Non-pigmented ciliary epithelial cell (primary cell): ENCODE results near the gene FRMD3.
A peak's percentile ranks its signal among the peaks of the same experiment; 100 is the strongest.

Experiments used
- DNase-seq: peaks from one replicate; pipeline ENCODE4 v3.0.0-alpha.2; 2010; ENCODE audit warnings: low read depth

The FRMD3 gene

DNA sequence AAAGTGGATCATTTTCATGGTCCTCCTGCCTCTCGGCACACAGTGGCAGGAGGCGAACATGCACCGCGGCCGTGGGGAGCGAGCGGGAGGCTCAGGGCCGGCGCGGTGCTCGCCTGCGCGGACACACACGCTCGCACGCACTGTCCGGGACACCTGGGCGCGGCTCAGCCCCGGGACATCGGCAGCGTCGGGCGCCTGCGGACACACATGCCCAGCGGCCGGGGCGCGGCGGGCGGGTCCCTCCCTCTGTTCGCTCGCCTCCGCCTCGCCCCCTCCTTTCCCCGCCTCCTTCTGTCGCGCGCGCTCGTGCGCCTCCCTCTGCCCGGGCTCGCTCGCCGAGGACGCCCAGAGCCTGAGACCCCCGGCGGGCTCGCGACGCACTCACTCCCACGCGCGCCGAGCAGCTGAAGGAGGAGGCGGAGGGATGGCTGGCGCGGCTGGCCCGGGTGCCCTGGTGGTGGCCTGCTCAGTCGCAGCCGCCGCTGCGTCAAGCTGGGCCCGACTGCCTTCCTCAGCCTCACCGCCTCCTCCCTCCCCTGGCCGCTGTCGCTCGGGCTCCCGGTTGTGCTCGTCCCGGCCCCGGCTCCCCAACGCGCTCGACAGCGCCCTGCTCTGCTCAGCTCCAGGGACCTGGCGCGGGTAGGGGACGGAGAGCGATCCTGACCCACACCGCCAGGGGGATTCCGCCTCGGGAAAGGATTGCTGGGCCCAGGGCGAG, at the start of gene FRMD3:
FRMD3 (minus strand) TSS at position 230 of the 718 bp plus-strand sequence; CDS start at position 60, 170 bp downstream.
- peak; percentile 15 for DNase-seq

DNA sequence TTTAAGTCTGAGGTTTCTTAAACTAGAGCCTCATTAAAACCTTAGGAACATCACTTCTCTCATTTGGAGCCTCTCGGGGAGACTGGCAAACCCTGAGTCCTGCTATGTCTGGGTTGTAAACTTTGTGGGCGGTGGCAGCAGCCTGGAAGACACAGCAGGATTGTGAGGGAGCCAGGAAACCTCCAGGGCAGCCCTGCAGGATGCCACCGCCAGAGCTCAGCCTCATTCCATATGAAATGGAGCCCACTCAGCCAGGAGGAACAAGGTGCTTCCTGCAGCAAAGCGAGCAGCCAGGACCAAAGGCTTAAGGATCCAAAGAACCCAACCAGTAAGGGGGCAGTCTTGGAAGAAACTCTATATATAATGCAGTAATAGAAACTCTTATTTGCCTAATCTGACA, 46.8 kb upstream of the FRMD3 start:
- no peak for DNase-seq

DNA sequence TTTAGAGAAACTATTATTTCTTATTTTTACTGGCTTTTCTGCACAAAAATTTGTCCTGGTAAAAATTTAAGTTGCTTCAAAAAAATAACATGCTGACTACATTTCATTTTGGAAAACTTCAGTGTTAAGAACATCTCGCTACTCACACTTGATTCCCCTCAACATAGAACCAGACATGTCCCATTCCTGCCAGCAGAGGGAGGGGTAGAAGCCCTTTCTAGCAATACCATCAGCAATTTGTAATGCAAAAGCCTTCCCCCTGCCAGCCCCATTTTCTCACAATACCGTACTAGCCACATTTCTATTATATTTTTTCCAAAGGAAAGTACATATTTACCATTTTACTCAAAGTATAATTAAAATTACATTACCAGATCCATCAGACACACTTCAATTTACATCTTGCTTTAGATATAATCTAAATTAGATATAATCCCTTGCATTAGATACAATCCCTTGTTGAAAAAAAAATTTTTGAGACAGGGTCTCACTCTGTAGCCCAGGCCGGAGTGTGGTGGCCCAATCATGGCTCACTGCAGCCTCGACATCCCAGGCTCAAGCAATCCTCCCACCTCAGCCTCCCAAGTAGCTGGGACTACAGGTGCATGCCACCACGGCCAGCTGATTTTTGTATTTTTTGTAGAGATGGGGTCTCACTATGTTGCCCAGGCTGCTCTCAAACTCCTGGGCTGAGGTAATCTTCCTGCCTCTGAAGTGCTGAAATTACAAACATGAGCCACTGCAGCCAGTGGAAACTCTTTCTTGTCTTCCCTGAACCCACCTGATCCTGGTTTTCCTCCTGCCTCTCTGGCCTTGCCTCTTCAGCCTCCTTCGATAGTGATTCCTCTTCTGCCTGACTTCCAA, 45.2 kb upstream of the FRMD3 start:
- peak; percentile 40 for DNase-seq

DNA sequence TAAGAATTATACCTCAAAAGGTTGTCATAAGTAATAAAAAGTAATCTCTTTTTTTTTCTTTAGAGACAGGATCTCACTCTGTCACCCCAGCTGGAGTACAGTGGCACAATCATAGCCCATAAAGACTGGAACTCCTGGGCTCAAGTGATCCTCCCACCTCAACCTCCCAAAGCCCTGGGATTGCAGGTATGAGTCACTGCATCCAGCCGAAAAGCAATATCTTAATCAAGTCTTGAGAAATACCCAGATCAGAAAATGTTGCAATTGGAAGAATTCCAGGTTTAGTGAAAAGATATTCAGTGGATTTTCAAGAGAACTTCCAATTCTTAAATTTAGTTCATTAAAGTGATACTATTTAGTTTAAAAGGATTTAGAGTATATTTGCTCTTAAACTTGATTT, 43.8 kb upstream of the FRMD3 start:
- peak; percentile 31 for DNase-seq

DNA sequence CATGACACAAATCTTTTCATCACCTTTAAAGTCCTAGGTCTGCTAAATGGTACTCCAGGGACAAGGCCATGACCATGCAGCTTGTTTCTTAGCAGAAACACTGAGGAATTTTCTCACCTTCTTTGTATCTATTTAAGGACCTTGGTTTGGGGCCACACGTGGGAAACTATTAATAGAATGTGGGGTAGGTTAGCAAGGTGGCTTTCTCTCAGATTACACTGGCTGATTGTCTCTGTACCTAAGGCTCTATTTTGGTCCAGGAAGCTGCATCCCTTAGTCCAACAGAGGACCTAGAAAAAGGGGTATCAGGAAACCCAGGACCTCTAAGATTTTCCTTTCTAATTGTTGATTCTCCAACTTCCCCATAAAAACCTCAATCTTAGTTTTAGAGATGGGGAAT, 36.3 kb upstream of the FRMD3 start:
- no peak for DNase-seq

DNA sequence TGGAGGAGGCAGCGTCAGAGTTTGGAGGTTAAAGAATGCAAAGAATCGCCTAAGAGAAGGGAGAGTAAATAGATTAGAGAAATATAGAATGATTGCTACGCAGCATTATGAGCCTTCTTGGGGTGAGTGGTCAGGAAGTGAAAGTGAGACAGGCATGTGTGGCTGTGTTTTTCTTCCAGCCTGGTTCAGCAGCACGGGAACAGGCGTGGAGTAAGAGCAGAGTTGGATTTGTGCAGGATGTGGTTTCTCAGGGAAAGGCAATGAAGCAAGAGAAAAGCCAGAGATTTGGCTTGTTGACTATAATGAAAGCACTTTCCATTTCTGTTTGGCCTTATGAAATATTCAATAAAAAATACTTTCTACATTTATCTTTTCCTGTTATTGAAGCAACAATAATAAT, 34.3 kb upstream of the FRMD3 start:
- DNase-seq, result peak; percentile 76

DNA sequence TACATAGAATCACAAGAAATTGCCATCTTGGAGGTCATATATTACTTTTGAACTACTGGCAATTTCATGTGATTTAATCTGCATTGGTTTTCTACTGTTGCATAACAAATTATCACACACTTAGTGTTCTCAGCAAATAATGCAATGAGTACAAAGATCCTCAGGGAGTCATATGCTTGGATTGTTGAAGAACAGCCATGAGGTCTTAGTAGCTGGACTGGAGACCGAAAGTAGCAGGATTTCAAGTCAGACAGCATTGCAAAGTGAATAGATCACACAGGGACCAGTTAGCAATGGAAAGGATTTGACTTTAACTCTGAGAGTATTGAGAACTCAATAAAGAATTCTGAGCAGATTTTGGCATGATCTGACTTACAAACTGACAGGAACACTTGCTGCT, 32.2 kb upstream of the FRMD3 start:
- DNase-seq, result no peak

DNA sequence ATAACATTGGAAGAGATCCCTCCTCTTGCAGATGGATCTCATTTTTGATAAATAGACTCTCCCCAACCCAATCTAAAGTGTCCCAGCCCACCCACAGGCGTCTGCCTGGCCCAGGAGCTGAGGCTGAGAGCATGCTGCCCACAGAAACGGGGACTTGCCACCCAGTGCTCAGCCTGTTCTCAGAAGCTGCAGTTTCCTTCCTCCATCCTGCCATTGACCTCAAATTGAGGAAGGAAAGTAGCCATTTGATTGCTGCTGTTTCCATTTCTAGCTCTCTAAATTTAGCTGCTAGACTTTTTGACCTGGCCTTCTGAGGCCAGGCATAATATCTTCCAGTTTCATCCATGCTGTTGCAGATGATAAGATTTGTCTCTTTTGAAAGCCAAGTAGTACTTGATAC, 31.1 kb upstream of the FRMD3 start:
- DNase-seq, result no peak

DNA sequence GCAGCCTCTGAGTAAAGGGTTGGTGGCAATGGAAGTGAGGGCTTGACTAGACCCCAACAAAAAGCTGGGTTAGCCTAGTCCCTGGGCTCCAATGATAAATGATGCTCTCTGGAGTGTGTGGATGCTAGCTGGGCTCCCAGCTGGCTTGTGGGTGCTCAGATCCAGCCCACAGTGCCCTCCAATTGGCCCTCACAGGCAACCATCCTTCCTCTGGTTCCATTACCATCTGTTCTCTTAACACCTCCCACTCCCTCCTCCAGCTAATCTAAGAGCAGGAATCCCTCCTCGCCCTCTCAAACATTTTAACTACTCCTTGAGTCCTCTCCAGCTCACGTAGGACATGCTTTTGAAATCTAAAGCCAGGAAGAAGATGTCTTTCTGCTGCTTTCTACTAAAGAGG, 25.2 kb upstream of the FRMD3 start:
- DNase-seq, result no peak

DNA sequence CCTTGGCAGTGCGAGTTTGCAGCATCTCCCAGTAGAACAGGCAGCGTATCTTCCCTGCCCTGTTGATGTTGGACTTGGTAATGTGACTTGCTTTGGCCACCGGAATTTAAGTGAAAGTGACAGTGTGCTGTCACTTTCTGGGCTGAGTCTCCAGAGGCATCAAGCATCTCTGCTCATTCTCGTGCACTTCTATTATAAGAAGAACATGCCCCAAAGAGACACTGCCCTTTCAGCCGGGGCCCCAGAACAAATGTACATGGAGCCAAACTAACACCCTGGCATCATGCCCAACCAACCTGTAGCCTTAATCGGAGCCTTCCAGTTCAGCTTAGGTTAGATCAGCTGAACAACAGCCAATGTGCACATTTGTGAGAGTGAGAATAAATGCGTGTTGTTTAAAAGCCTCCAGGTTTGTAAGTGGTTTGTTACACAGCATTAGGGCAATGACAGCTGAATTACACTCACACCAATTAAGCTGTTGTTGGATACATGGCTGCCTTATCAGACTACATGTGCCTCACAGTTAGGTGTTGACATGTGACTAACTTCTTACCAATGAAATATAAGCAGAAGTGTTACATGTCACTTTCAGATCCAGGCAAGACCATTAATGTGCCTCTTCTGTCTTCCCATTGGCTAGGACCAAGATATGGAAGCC, 22.1 kb upstream of the FRMD3 start:
- no peak for DNase-seq

DNA sequence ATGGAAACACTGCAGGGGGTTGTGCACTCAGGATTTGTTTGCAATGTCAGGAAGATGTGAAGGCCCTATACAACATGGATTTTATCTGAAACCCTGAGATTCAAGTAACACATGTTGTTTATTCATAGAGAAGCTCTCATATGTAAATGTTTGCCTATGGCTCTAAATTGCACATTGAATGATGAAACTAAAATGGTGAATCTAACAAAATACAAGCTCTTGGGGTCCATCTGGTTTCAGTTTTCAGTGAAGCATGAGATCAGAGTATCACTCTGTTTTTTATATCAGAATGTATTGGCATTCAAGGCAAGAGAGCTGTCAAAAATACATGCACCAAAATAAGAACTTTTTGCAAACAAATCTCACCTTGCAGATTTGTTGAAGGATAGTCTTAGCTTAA, 19.6 kb upstream of the FRMD3 start:
- DNase-seq, result no peak

DNA sequence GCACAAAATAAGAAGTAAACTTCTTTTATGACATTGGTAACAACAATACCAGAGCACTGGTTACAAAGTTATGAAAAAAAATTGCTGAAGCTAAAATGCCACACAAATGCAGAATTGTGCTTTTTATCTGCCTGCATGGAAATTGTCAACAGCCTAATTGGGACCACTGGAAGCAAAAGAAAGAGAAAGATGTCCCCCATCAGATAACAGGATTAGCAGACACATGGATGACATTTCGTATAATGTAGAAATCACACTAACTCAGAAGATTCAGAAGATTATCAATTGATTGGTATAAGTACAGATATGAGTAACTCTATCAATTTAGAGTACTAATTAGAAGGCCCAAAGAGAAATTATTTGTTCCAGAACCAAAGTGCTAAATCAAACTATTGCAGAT, 19.1 kb upstream of the FRMD3 start:
- no peak for DNase-seq

DNA sequence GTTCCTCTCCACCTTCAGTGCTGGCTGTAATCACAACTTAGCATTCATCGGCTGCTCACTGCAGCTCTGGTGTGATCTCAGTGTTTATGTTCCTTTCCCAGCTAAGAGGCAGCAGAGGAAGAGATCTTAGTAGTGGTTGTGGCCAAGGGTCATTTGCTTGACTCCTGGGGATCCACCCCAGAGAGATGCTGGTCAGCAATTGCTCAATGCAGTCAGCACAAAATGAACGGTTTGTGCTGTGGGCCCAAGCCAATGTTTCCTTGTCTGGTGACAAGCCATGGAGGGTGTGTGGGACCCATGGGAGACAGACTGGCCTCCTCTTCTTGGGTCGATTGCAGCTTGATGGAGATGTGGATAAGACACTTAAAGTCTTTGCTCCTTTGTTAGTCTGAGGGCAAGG, 16.1 kb upstream of the FRMD3 start:
- no peak for DNase-seq

DNA sequence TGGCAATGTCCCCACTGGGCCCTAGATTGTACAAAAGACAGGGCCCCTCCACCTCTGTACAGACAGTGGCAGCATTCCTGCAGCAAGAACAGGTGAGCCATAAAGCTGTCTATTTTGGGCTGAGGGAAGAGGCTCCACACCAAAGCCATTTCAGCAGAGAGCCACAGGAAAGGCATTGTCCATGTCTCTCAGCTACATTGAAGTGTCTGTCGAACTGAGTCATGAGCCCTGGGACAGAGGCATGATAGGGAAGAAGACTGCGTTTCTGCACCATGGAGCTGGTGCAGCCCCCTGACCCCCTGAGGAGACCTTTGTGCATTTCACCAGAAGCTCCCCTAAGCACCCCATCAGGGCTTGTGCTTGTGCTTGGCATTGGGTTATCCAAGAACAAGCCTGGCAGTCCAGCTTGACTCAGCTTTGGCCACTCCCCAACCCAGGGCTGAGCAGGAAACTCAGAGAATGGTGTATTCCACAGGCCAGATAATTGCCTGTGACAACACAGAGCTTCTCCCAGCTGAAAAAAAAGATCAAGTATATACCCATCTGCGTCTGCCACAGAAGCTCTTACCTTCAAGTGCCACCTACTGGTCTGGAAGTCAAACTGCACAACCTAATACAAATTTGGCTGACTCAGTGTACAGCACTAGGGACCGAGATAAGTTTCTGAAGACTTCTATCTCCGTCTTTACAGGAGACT, 5.9 kb upstream of the FRMD3 start:
- peak; percentile 40 for DNase-seq

DNA sequence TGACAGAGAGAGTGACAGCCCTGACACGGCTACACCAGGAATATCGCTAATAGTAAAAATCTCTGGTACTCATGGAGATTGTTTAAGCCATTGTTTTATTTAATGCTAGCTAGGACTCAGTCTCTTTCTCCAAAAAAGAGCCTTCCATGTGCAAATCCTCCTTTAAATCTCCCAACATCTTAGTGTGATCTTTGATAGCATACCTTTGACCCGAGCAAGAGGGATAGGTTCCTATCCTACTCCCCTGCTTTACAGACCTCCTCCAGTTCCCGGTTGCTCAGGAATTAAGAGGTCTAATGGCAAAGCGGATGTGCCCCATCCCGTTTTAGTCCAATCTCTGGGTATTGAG, 663 bp upstream of the FRMD3 start:
- no peak for DNase-seq

DNA sequence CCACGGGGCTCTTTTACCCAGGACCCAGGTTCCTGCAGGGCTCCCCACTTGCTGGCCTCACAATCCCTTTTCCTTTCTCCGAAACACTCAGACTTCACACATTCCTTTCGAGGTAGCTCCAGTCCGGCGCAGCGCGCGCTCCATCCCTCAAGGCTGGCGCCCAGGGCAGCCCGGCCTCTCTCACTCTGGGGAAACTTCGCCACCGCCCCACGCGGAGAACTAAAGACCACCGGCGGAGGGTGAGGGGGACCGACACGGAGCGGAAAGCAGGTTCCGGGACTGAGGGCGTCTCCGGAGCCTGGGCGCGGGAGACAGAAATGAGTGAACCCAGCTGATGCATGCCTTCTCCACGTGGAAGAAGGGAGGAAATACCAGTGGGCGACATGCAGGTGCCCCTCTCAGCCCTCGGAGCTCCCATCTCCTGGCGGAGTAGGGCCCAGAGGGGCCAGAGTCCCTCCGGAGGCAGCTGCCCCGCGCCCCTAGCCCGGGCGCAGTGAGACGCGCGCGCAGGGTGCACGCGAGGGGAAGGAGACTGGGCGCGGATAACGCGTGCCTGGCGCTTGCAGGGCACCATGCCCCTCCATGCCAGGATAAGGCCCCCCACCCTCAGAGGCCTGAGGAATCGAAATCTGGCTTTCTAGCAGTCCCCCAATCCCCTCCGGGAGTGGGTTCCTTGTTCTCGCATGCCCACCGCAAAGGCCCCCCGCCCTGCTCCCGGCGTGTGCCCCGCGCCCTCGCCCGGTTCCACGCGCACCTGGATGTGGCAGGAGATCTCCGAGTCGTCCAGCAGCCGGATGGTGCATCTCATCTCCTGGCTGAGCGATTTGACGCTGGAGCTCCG, 650 bp downstream of the FRMD3 start:
- DNase-seq, result no peak

DNA sequence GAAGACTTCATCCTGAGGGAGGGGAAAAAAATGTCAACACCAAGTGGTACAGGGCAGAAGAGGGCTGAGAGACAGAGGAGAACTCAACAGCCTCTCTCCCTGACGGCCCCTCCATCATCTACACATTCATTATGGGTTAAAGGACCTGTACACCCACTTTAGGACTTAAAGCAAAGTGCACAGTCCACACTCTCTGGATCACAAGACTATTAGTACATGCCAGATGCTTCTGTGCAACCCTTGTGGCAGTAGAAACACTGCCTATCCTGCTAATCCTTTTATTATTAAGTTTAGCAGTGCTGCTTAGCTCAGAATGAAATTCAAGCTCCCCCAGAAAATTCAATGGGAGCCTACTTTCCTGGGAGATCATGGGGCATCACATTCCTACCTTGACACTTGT, 1.9 kb downstream of the FRMD3 start:
- no peak for DNase-seq

DNA sequence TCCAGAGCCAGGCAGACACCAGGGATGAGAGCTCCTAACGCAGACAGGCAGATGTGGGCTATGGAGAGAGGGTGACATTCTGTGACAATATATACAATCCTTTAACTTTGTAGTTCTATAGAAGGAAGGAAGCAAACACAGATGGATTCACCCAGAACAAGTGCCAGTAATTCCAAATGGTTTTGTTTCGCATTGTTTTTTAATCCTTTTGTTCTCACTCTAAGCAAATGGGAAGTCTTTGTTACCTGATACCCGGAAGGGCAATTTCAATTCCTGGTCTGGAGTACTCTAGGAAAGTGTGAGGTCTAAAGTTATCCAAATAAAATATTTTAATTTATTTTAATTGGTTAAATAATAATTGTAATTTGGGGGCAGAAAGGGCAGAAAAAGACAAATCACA, 2.5 kb downstream of the FRMD3 start:
- DNase-seq, result no peak

DNA sequence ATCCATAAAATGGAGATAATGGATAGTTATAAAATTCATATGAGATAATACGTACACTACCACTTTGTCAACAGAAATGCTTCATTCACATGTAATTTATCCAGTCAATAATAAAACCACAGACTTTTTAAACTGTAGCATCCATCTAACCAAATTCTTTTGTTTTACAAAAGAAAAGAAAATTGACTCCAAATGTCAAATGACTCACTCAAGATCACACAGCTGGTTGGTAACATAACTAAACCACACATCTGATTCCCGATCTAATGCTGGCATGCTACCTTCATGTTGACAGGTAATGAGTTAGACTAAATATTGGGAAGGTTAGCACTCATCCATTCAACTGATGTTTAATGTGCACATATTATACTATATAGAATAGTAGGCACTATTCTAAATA, 4.9 kb downstream of the FRMD3 start:
- no peak for DNase-seq

DNA sequence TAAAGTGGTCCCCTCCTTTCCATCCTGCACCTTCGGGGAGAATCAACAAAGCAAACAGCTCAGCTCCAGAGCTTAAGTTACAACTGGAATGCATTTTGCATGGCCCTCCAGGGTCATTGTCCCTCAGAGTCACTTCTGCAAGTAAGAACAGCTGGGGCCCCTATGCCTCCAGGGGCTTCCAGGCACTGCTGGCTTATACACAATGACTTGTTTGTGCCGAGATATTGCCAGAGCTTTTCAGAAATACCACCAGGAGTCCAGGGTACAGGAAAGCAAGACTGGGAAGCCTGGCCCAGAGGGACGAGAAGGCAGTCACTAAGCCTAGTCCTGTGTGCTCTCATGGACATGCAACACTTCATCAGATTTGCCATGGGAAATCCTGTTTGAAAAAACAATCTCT, 11.3 kb downstream of the FRMD3 start:
- DNase-seq, result no peak

DNA sequence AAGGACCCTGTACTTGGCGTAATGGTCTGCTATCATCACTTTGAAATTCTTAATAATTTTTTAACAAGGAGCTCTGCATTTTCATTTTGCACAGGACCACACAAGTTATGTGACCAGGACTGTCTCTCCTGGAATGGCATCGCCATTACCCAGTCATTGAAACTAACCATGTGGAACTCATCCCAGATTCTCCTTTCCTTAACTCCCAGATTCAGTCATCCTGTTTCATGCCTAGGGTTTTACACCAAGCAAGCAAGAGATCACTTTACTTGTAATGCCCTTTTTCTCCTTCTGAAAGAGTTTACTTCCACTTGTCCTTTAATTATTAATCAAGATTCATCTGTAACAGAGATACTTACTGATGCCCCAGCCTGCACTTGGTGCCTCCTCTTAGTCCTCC, 12.0 kb downstream of the FRMD3 start:
- DNase-seq, result no peak

DNA sequence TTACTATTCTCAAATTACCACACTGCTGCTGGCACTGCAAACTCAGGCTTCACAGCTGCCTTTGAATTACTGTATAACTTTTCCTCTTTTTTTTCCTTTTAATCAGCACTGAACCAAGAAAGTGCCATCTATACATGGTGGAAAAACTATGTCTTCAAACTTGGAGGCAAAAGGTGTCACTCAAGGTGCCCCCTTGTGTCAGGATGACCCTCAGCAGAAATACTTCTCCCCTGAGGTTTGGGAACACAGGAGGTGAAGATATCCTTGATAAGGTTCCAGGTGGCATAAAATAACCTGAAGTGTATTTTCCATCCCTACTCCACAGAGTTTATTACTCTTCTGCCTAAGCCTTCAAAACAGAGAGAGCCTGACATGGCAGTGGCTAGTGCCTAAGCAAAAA, 14.5 kb downstream of the FRMD3 start:
- no peak for DNase-seq
